Mesenchymal stem cell (in vitro differentiated cells and primary cell): Measurements from ENCODE around the gene CSNK1E.

Experiments
- DNase-seq: peaks from one replicate; pipeline ENCODE4 v3.0.0-alpha.2; 2013
- H2AFZ ChIP-seq: one replicate; pipeline ENCODE4 v1.6.1; 2013; ENCODE audit warnings: low read depth, mild to moderate bottlenecking, control low read depth, inconsistent platforms, low read length, moderate library complexity
- H2AK5ac ChIP-seq: 2 replicates; pipeline ENCODE4 v1.6.1; 2013; ENCODE audit warnings: low read length, moderate library complexity, mild to moderate bottlenecking, inconsistent platforms; ENCODE audit not compliant: severe bottlenecking
- H2BK120ac ChIP-seq: one replicate; pipeline ENCODE4 v1.6.1; 2013; ENCODE audit warnings: low read depth, mild to moderate bottlenecking, inconsistent platforms, low read length, moderate library complexity
- H2BK12ac ChIP-seq, 2 experiments: one replicate each; pipeline ENCODE4 v1.6.1; 2013; ENCODE audit warnings: inconsistent platforms in 2 of 2, low read length in 2 of 2, mild to moderate bottlenecking in 2 of 2, moderate library complexity in 2 of 2, control low read depth in 1 of 2
- H2BK15ac ChIP-seq: one replicate; pipeline ENCODE4 v1.6.1; 2013; ENCODE audit warnings: mild to moderate bottlenecking, low read depth, inconsistent platforms; ENCODE audit not compliant: poor library complexity, severe bottlenecking
- H2BK5ac ChIP-seq: 2 replicates; pipeline ENCODE4 v1.6.1; 2013; ENCODE audit warnings: low read depth, mild to moderate bottlenecking, low read length, control low read depth, inconsistent platforms; ENCODE audit not compliant: poor library complexity, severe bottlenecking
- H3K14ac ChIP-seq, 2 experiments: one replicate each; pipeline ENCODE4 v1.6.1; 2013; ENCODE audit warnings: inconsistent platforms in 2 of 2, low read length in 2 of 2, control low read depth in 1 of 2, mild to moderate bottlenecking in 1 of 2, moderate library complexity in 1 of 2
- H3K18ac ChIP-seq, 2 experiments: one replicate each; pipeline ENCODE4 v1.6.1; 2013; ENCODE audit warnings: inconsistent platforms in 2 of 2, low read length in 2 of 2, control low read depth in 1 of 2, low read depth in 1 of 2, mild to moderate bottlenecking in 1 of 2
- H3K23ac ChIP-seq, 2 experiments: one replicate each; pipeline ENCODE4 v1.6.1; 2013; ENCODE audit warnings: inconsistent platforms in 2 of 2, low read length in 2 of 2, mild to moderate bottlenecking in 2 of 2, moderate library complexity in 2 of 2, control low read depth in 1 of 2
- H3K27ac ChIP-seq: 2 replicates; pipeline ENCODE4 v1.5.1; 2013; ENCODE audit warnings: mild to moderate bottlenecking, moderate library complexity, low read length, control low read depth, inconsistent platforms; ENCODE audit not compliant: poor library complexity, severe bottlenecking
- H3K27me3 ChIP-seq, 2 experiments: 2 replicates each; pipeline versions ENCODE4 v1.6.1 to v1.7.0; 2013; ENCODE audit warnings: low read length in 2 of 2, mild to moderate bottlenecking in 2 of 2, moderate library complexity in 2 of 2, control low read depth in 1 of 2, inconsistent platforms in 1 of 2; ENCODE audit not compliant: control insufficient read depth in 1 of 2, insufficient read depth in 1 of 2
- H3K36me3 ChIP-seq, 2 experiments: 2 replicates each; pipeline versions ENCODE4 v1.6.1 to v1.7.0; 2013; ENCODE audit warnings: low read length in 2 of 2, control low read depth in 1 of 2, inconsistent platforms in 1 of 2, low read depth in 1 of 2, mild to moderate bottlenecking in 1 of 2; ENCODE audit not compliant: insufficient read depth in 2 of 2, control insufficient read depth in 1 of 2
- H3K4ac ChIP-seq, 2 experiments: one replicate each; pipeline ENCODE4 v1.6.1; 2013; ENCODE audit warnings: inconsistent platforms in 2 of 2, low read length in 2 of 2, mild to moderate bottlenecking in 2 of 2, moderate library complexity in 2 of 2, control low read depth in 1 of 2, low read depth in 1 of 2
- H3K4me1 ChIP-seq: 2 replicates; pipeline ENCODE4 v1.6.1; 2013; ENCODE audit warnings: low read depth, low read length, control low read depth; ENCODE audit not compliant: control insufficient read depth, insufficient read depth
- H3K4me2 ChIP-seq: 2 replicates; pipeline ENCODE4 v1.6.1; 2013; ENCODE audit warnings: low read length, mild to moderate bottlenecking, inconsistent platforms; ENCODE audit not compliant: poor library complexity, severe bottlenecking
- H3K4me3 ChIP-seq, 2 experiments: 2 replicates each; pipeline versions ENCODE4 v1.5.1 to v1.7.0; 2013; ENCODE audit warnings: low read length in 2 of 2, mild to moderate bottlenecking in 2 of 2, control low read depth in 1 of 2, low read depth in 1 of 2; ENCODE audit not compliant: insufficient read depth in 1 of 2
- H3K79me1 ChIP-seq: replicated peaks from 2 replicates; pipeline ENCODE4 v1.6.1; 2013; ENCODE audit warnings: mild to moderate bottlenecking, control low read depth, low read length, inconsistent platforms; ENCODE audit not compliant: poor library complexity, severe bottlenecking
- H3K9ac ChIP-seq: 2 replicates; pipeline ENCODE4 v1.7.0; 2013; ENCODE audit warnings: mild to moderate bottlenecking, low read length, moderate library complexity
- H3K9me3 ChIP-seq: 2 replicates; pipeline ENCODE4 v1.7.0; 2013; ENCODE audit warnings: mild to moderate bottlenecking, low read length; ENCODE audit not compliant: control insufficient read depth
- H4K8ac ChIP-seq: one replicate; pipeline ENCODE4 v1.6.1; 2013; ENCODE audit warnings: inconsistent platforms, mild to moderate bottlenecking, low read length, moderate library complexity
- H4K91ac ChIP-seq: one replicate; pipeline ENCODE4 v1.6.1; 2013; ENCODE audit warnings: mild to moderate bottlenecking, low read length, inconsistent platforms
- WGBS: methylation state at CpG from one replicate; pipeline ENCODE4 v1.1.7; 2013; ENCODE audit warnings: mixed read lengths; 5-methylcytosine and 5-hydroxymethylcytosine counted together

Gene CSNK1E

GRCh38 chr22:38246046-38246658, 71.1 kb downstream of the CSNK1E start:
- H2AK5ac ChIP-seq, result no peak overlapping the region
- no peak overlapping the region for H3K9ac ChIP-seq
- no peak overlapping the region for H4K8ac ChIP-seq
- H3K4me2 ChIP-seq, result no peak overlapping the region
- DNase-seq, result no peak
- peak overlapping the region in 1 of 2 experiments; percentile 20 for H3K14ac ChIP-seq
- H3K4me1 ChIP-seq, result peaks cover 24% of the 10 kb centered on the region
- H2AFZ ChIP-seq, result no peak overlapping the region
- no peaks in the 10 kb centered on the region for H3K27me3 ChIP-seq
- no peaks in the 10 kb centered on the region for H3K9me3 ChIP-seq
- H2BK5ac ChIP-seq, result no peak overlapping the region
- peak overlapping the region in 1 of 2 experiments; percentile 1 for H3K23ac ChIP-seq
- no peak overlapping the region for H3K27ac ChIP-seq
- H3K18ac ChIP-seq, result peak overlapping the region in 1 of 2 experiments; percentile 48
- WGBS, result 97% methylated on average over 19 of the region's 19 CpGs
- peak overlapping the region in 1 of 2 experiments; percentile 35 for H3K4ac ChIP-seq
- no peak overlapping the region for H2BK120ac ChIP-seq
- no peak overlapping the region for H4K91ac ChIP-seq
- peak overlapping the region in 1 of 2 experiments; percentile 10 for H2BK12ac ChIP-seq
- H3K79me1 ChIP-seq, result peaks cover 50% of the 10 kb centered on the region
- H3K36me3 ChIP-seq, result peaks cover 47 to 61% of the 10 kb centered on the region in 2 experiments
- H2BK15ac ChIP-seq, result no peak overlapping the region
- no peak overlapping the region for H3K4me3 ChIP-seq

- Histone ChIP-seq H3K27ac (no peak overlapping the region), H3K18ac (peak overlapping the region in 1 of 2 experiments; percentile 71), H3K4ac (no peak overlapping the region), H2AFZ (no peak overlapping the region), H3K36me3 (peaks cover 44 to 49% of the 10 kb centered on the region in 2 experiments), H2BK120ac (no peak overlapping the region), H3K4me3 (no peak overlapping the region), H2BK5ac (no peak overlapping the region), H3K9me3 (no peaks in the 10 kb centered on the region), H3K14ac (no peak overlapping the region), H2BK15ac (no peak overlapping the region), H4K91ac (no peak overlapping the region), H3K4me1 (peaks cover 31% of the 10 kb centered on the region), H2AK5ac (no peak overlapping the region), H3K27me3 (no peaks in the 10 kb centered on the region), H3K23ac (no peak overlapping the region), H4K8ac (no peak overlapping the region), H3K79me1 (peaks cover 40% of the 10 kb centered on the region), H2BK12ac (no peak overlapping the region), H3K9ac (no peak overlapping the region), H3K4me2 (no peak overlapping the region)
- WGBS, result 61% methylated on average over 3 of the region's 4 CpGs
- DNase-seq, result no peak
Measured at GRCh38 chr22:38244106-38244505, 73.1 kb downstream of the CSNK1E start.

GRCh38 chr22:38243007-38243765, 74.0 kb downstream of the CSNK1E start:
- Histone ChIP-seq H2AK5ac (no peak overlapping the region), H2BK12ac (no peak overlapping the region), H2BK120ac (peak overlapping the region; percentile 29), H3K79me1 (peaks cover 38% of the 10 kb centered on the region), H3K4me1 (peaks cover 37% of the 10 kb centered on the region), H3K23ac (no peak overlapping the region), H3K4ac (peak overlapping the region in 1 of 2 experiments; percentile 3), H4K8ac (no peak overlapping the region), H3K14ac (no peak overlapping the region), H2AFZ (no peak overlapping the region), H3K27me3 (no peaks in the 10 kb centered on the region), H2BK15ac (no peak overlapping the region), H2BK5ac (no peak overlapping the region), H3K18ac (peak overlapping the region; percentile 6 to 73), H3K4me2 (no peak overlapping the region), H3K36me3 (peaks cover 44 to 49% of the 10 kb centered on the region in 2 experiments), H4K91ac (peak overlapping the region; percentile 67), H3K4me3 (no peak overlapping the region), H3K27ac (no peak overlapping the region), H3K9ac (no peak overlapping the region), H3K9me3 (no peaks in the 10 kb centered on the region)
- 62% methylated on average over 20 of the region's 20 CpGs for WGBS
- peak; percentile 92 for DNase-seq

- H3K9me3 ChIP-seq, result no peaks in the 10 kb centered on the region
- 10% methylated on average over 6 of the region's 6 CpGs for WGBS
Measured at GRCh38 chr22:38240734-38241252, 76.4 kb downstream of the CSNK1E start.

More at GRCh38 chr22:38240734-38241252, 76.4 kb downstream of the CSNK1E start:
- Histone ChIP-seq H3K4me1 (peaks cover 32% of the 10 kb centered on the region), H3K23ac (no peak overlapping the region), H3K14ac (no peak overlapping the region), H2AK5ac (no peak overlapping the region), H3K18ac (peak overlapping the region in 1 of 2 experiments; percentile 25), H3K4me2 (no peak overlapping the region), H2BK15ac (no peak overlapping the region), H2BK12ac (no peak overlapping the region), H2AFZ (no peak overlapping the region), H4K91ac (no peak overlapping the region), H3K36me3 (peaks cover 43 to 48% of the 10 kb centered on the region in 2 experiments), H3K27me3 (no peaks in the 10 kb centered on the region), H2BK5ac (no peak overlapping the region), H3K4ac (no peak overlapping the region), H2BK120ac (no peak overlapping the region), H4K8ac (no peak overlapping the region), H3K79me1 (peaks cover 36% of the 10 kb centered on the region), H3K4me3 (no peak overlapping the region), H3K27ac (peak overlapping the region; percentile 71), H3K9ac (peak overlapping the region; percentile 25)
- peak; percentile 94 for DNase-seq
